ENCODE data around the gene WDR1.

The WDR1 gene

DNA sequence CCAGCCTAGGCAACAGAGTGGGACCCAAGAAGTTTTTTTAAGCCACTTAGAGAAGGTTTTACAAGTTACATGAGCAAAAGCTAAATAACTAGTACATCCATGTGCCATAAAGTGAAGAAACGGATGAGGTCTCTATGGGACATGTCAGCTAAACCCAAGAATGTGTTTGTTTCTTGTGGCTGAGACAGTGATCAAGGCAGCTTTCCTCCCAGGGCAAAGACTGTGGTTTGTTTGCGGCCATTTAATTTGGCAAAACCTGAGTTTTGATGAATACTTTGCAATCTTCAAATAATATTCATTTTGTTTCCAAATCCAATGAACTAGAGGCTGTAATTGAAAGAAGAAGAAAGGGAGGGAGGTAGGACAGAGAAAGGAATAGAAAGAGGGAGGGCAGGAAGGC is 50.4 kb downstream of the WDR1 start:
- no peak for DNase-seq

DNA sequence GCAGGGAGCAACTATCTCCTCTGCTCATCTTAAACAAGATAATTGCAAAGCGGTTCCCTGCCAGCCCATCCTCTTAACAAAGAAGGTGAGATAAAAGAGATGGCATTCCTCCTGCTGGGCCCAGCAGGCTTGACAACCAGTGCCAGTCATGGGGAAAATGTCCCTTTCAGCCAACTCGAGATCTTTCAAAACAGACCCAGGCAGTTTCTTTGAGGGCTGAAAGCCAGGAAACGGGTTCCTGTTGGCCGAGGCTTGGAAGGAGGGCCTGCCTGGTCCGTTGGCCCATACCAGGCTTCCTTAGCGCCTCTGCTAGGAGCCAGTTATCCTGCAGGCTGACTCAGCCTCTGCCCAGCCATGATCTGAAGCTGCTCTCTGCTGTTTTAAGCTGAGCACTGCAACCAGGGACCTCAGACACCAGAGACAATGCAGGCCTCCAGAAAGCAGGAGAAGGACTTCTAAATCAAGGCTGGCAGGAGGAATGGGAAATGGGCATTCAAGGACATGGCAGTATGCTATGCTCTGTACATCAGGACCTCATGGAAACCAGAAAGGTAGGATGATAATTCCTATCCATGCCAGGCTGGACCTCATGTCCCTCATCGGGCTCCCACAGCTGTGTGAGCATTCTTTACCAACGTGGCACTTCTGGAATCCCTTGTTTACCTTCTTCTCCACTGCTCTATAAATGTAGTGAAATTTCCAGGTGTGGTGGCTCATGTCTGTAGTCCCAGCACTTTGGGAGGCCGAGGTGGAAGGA is 52.9 kb downstream of the WDR1 start:
- peak; percentile 28 for DNase-seq

DNA sequence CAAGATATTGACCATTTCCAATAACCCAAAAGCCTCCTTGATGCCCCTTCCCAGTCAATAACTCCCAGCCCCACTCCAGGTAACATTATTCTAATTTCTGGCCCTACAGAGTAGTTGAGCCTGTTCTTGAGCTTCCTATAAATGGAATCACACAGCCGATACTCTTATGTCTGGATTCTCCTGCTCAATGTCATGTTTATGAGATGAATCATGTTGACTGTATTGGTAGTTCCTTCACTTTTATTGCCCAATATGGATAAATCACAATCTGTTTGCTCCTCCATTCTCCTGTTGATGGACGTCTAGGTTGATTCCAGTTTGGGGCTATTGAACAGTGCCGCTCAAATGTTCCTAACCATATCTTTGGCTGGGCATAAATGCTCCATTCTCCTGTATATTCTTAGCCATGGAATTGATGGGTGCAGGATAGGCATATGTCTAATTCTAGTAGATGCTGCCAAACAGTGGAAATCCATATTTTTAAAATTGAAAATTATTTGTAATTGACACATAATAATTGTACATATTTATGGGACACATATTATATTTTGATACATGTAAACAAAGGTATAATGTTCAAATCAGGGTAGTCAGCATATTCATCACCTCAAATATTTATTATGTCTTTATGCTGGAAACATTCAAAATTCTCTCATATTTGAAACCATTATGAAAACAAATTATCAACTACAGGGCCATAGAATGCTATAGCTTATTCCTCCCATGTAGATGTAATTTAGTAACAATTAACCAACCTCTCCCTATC is 54.8 kb downstream of the WDR1 start:
- no peak for DNase-seq

DNA sequence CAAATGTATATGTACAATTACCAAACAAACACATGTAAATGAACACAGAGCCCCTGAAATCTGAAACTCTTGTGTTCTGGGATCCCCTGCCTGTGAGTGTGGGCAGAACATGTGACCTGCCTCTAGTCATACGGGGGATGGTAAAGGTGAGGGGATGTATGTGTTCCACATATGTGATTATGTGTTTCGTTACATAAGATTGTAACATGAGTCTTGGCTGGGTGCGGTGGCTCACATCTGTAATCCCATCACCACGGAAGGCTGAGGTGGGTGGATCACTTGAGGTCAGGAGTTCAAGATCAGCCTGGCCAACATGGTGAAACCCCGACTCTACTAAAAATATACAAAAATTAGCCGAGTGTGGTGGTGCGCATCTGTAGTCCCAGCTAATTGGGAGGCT is 58.2 kb downstream of the WDR1 start:
- DNase-seq = no peak

DNA sequence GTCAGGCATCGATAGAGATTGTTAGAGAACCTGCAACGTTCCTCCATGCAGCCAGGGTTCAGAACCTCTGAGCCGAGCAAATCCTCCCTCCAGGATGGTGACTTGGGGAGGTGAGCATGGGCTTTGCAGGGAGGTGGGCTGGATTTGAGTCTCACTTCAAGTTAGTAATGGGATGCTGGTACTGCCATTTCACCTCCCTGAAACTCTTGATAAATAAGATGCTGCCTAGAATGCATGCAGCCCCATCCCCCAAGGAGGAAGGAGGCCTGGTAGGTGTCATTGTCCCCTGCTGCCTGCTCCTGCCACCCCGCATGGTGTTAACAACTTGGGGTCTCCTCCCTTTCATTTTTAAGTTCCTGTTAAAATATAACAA is 59.6 kb downstream of the WDR1 start:
- DNase-seq = no peak

DNA sequence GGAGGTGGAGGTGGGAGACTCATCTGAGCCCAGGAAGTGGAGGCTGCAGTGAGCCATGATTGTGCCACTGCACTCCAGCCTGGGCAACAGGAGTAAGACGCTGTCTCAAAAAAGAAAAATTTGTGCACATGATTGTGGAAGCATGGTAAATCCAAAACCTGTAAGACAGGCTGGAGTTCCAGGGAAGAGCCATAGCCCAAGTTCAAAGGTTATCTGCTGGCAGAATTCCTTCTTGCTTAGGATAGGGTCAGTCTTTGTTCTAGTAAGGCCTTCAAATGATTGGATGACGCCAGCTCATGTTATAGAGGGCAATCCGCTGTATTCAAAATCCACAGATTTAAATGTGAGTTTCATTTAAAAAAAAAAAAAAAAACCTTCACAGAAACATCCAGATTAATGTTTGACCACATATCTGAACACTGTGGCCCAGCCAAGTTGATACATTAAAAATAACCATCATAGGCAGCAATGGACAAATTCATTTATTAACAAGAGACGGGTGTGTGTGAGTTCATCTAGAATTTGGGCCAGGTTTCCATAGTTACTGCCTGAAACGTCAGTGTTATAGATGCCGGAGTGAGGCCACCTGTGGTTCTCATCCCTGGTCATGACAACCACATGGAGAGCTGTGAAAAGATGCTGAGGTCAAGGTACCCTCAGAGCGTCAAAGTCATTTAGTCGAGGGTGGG is 60.1 kb downstream of the WDR1 start:
- DNase-seq = no peak

DNA sequence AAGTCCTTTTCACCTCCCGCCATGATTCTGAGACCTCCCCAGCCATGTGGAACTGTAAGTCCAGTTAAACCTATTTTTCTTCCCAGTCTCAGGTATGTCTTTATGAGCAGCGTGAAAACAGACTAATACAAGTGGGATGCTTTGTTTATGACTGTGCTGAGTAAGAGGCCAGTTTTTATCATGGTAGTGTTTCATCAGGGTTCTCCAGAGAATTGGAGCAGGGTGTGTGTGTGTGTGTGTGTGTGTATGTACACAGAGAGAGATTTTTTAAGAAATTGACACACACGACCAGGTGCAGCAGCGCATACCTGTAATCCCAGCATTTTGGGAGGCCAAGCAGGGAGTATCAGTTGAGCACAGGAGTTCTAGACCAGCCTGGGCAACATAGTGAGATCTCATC is 60.7 kb downstream of the WDR1 start:
- DNase-seq = no peak

DNA sequence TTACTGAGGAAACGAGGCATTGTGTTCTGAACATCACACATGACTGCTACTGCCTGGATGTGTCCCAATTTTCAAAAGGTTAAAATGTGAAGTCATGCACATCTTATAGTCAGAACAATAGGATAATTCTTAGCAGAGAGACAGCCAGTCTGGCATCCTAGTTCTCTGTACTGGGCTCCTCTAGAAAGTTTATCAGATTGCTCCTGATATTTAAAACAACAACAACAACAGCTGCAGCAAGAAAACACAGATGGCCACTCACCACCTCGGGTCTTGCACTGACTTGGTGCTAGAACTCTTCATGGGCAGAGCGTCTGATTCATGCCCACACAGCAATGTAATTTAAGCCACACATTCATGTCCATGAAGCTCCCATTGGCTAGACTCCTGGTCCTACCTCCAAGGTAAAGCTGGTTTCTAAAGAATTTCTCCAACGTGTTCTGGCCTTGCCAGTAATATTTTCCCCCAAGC is 62.0 kb downstream of the WDR1 start:
- DNase-seq = no peak

DNA sequence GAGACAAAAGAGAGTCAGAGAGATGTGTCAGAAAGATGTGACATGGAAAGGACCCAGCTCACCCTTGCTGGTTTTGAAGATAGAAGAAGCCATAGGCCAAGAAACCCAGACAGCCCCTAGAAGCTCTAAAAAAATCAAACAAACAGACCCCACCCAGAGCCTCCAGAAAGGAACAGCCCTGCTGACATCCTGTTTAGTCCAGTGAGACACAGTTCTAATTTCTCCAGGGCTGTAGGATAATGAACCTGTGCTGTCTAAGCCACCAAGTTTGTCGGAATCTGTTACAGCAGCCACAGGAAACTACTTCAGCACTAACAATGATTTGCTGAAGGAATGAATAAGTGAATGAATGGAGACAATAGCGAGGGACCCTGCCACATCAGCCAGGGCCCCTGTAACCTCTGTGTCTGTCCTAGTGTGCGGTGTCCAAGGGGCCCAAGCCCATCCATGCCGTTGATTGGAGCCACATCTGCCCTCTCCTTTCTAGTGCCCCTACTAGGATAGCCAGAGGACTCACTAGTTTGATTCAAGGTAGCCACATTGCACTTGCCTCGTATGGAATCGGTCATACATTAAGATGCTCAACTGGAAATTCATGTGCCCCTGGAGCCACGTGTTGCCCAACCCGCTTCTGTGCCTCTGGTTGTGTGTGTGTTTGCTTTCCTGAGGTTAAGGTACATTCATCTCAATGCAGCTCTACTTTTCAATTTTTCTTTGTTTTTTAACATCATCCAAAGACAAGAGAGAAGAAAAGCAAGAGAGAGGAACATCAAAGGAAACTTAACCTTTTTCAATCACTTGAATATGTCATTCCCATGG is 62.8 kb downstream of the WDR1 start:
- no peak for DNase-seq

DNA sequence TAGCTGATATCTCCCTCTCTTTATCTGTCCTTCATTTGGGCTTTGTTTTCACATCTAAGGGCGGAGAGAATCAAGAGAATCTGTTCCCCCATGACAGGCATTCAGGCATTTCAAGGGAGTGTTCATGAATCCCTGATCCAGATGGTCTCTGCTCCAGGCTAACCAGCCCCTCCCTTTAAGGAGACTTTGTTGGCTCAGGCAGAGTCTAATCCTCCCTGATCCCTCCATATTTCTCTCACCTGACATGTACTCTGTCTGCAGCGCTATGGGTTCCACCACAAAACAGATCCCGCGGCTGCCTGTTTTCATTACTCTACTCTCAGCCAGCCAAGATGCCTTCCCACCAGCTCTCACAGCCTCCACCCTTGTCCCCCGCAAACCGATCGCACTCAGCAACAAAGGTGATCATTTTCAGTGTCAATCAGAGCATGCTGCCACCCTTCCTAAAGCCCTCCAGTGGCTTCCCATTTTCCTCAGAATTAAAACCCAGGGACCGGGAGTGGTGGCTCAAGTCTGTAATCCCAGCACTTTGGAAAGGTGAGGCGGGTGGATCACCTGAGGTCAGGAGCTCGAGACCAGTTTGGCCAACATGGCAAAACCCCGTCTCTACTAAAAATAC is 65.0 kb downstream of the WDR1 start:
- no peak for DNase-seq

DNA sequence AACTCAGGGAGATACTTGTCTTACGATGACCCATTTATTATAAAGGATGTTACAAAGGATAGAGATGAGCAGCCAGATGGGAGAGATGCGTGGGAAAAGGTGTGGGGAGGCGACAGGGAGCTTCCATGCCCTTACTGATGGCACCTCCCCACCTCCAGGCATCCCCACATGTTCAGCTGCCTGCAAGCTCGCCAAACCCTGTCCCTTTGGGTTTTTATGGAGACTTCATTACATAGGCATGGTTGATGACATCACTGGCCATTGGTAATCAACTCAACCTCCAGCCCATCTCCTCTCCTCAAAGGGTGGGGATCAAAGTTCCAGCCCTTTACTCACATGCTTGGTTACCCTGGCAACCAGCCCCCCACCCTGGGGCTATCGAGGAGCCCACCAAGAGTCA is 65.9 kb downstream of the WDR1 start:
- no peak for DNase-seq

DNA sequence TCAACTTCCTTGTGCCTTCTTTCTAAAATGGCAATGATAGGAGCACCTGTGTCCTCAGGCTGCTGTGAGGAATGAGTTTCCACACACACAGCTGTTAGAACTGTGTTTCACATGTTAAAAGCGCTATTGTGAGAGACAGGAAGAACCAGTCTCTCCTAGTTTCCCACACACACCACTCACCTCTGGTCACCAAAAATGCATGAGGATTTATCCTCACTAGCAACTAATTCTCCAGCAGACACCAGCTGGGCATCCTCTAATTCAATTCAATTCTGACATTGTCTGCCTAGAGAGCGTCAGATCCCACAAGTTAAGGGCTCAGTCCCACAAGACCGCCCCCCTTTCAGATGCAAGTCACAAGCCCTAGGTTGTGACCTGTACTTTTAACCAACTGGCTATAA is 66.3 kb downstream of the WDR1 start:
- no peak for DNase-seq

DNA sequence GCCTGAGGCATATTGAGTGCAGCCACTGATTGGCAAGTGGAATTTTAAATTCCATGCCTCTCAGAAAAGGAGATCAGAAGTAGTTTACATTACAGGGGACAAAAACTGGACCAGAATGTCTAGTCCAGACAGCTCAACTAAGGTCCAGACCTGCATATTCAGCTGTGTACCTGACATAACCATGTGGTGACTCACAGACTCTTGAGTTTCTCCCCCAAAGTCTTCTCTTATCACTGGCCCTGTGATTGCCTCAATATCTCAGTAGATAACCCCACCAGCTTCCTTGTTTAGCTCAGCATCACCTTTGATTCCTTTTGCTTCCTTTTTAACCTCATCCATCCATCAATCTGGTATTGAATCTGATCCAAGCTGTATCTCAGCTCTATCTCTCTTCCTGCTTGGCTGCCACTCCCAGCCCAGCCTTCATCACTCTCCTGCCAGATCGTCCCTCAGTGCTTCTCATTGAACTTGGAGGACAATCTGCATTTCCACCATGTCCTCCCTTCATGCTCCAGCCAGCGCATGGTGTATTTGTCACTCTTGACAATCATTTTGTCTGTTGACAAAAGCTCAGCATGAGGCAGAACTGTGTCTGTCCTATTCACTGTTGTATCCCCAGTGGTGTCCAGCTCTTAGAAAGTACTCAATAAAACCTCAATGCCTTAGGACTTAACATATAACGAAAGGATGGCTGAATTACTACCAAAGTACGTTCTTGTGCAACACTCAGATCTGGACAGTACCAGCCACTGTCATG is 67.5 kb downstream of the WDR1 start:
- DNase-seq = no peak

DNA sequence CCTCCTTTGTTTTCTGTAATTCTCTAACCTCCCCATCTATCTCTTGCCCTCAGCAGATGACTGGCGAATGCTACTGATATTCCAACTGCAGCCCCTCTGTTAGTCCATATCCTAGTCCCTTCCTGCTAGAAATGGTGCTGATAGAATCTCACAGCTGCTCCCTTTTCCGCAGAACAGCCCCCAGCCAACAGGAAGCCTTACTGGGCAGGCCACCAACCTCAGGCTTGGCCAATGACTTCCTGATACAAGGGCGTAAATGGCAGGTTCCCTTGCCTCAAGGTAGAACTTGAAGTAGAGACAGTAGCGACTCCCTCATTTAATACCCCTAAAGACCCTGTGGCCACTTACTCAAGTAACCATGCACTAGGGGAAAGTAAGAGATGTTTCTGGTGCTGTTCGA is 68.6 kb downstream of the WDR1 start:
- DNase-seq = peak; percentile 30

DNA sequence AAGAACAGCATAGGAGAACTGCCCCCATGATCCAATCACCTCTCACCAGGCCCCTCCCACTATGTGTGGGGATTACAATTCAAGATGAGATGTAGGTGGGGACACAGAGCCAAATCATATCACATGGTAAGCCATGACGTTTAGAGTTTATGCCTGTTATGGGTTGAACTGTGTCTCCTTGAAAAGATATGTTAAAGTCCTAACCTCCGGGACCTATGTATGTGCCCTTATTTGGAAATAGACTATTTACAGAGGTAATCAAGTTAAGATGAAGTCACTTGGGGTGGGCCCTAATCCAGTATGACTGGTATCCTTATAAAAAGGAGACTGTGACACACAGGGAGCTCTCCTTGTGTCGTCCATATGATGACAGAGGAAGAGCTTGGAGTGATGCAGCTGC is 70.1 kb downstream of the WDR1 start:
- DNase-seq = no peak

DNA sequence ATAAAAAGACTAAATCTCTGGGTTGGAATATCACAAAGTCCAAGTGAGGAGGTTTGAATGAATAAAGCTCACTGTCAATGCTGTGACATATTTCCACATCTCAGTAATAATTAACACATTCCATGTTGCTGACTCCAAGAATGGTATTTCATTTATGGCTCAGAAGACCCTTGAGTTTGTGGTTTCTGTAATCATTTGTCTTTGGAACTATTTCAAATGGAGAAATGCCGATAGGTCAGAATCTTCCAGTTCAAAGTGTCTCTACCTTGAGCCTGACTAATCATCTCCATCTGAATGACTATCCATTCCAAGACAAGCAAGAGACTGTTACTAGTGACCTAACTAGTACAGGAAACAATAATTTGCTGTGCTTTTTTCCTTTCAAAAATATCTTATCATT is 71.1 kb downstream of the WDR1 start:
- DNase-seq = no peak

DNA sequence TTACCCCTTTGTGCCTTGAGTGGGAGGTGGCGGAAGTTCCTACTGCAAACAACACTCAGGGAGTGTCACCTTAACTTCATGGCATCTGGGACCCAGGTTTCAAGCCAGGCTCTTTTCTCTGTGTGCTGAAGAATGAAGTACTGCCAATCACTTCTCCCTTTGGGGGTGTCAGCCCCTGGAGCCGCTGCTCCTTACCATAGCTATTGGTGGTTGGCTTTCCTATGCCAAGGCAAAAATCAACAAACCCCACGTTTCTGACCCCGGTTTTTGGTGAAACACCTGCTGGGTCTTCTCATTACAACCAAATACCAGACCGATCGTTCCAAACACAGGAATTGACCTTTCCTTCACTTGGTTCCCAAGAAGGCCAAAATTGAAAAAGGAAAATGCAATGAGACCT is 75.6 kb downstream of the WDR1 start:
- DNase-seq = no peak

DNA sequence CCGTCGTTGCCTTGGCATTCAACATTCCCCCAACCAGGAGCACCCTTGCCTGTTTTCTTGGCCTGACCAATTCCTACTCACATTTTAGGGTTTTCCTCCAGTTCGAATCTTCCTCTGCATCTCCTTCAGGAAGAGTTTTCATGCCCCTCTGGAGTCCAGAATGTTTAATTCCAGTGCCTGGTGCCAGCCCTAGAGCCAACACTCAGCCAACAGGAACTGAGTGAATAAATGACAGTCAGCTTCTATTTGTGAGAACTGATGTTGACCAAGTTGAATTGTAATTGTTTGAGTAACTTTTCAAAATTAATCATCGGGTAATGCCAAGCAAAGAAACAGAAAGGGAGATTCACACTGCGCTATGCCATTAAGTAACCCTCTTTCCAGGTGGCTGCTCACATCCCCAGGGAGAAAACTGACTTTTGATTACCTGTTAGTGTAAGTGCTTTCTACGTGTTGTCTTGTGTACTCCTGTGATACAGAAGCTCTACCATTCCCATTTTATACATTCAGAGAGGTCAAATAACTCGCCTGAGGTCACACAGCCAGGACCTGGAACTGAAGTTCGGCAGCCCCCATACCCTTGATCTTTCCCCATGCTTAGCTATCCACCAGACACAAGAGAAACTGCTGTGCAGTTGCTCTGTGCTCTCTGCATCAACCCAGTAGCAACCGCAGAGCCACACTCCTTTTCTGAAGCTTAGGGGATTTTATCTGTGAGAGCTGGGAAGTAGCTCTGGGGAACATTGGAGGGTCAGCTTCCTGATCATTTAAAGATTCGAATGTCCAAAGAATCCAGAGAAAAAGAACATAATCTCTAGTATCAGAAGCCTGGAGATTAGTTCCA is 76.3 kb downstream of the WDR1 start:
- DNase-seq = no peak

DNA sequence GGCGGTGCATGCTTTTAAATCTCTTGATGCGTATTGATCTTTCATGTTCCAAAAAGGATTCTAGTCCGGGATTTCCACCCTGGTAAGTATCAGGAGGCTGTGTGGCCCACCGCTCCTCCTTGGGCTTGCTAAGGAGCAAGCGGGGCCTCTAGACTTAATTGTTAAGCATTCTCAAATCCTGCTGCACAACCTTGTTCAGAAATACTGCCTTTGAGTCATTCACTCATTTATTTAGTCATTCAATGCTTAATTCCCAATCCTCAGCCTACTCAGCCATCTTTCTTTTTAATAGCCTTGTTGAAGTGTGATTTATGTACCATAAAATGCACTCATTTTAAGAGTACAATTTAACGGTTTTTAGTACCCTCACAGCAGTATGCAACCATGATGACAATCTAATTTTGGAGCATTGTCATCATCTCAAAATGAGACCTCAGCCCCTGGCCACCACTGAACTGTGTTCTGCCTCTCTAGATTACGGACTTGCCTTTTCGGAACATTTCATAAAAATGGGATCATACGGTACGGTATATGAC is 79.7 kb downstream of the WDR1 start:
- no peak for DNase-seq

DNA sequence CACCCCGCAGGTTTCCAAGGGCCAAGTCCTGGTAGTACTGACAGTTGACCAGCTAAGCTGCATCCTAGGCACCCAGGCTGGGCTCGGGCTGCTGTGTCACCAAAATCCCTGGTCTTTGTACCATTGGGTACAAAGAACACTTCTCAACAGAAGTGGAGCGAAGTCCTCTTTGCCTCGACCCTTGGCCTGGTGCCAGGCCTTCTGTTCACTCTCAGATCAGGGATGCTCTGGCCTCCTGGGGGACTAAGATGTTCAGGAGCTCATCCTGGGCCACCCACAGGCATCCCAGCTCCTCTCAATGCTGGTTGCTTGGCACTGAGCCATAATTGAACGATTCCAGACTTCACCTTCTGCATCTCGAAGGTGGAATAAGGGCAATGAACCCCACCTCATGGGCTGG is 81.5 kb downstream of the WDR1 start:
- DNase-seq = no peak

All from GF-D8 (cell line).